OCI-LY3 (cell line): ENCODE results near the gene AQP9.

Experiments
- H2AFZ ChIP-seq: fragments of 200-600, 300-600 bp; shearing (Covaris generic); 2 replicates; pipeline ENCODE4 v1.6.0; 2014; ENCODE audit warnings: antibody characterized with exemption, low read depth, low read length
- H3K27ac ChIP-seq: fragments of 200-600, 300-600 bp; sonication (generic); 2 replicates; pipeline ENCODE4 v1.5.1; 2014; ENCODE audit warnings: mild to moderate bottlenecking, low read length, moderate library complexity, mixed read lengths
- H3K27me3 ChIP-seq: fragments of 200-600, 300-600 bp; sonication (generic); 2 replicates; pipeline ENCODE4 v1.6.1; 2014; ENCODE audit warnings: low read depth, low read length, mixed read lengths
- H3K36me3 ChIP-seq: fragments of 200-600, 300-600 bp; sonication (generic); replicated peaks from 2 replicates; pipeline ENCODE3; 2014; ENCODE audit warnings: low read depth, low read length, mixed read lengths
- H3K4me1 ChIP-seq: fragments of 300-600, 200-600 bp; sonication (generic); 2 replicates; pipeline ENCODE4 v1.6.1; 2014; ENCODE audit warnings: low read length, mixed read lengths
- H3K4me2 ChIP-seq: fragments of 200-600, 300-600 bp; sonication (generic); 2 replicates; pipeline ENCODE4 v1.6.1; 2014; ENCODE audit warnings: low read length, mixed read lengths
- H3K4me3 ChIP-seq: fragments of 300-600, 200-600 bp; sonication (generic); 2 replicates; pipeline ENCODE4 v1.5.1; 2014; ENCODE audit warnings: antibody characterized with exemption, mild to moderate bottlenecking, low read length, moderate library complexity
- H3K79me2 ChIP-seq: fragments of 300-600, 200-600 bp; shearing (Covaris generic); 2 replicates; pipeline ENCODE4 v1.6.1; 2014; ENCODE audit warnings: mild to moderate bottlenecking, low read length, mixed read lengths
- H3K9ac ChIP-seq: fragments of 300-600, 200-600 bp; shearing (Covaris generic); 2 replicates; pipeline ENCODE4 v1.6.0; 2014; ENCODE audit warnings: mild to moderate bottlenecking, low read length, moderate library complexity
- H3K9me3 ChIP-seq: fragments of 200-600, 300-600 bp; shearing (Covaris generic); 2 replicates; pipeline ENCODE4 v1.6.1; 2014; ENCODE audit warnings: low read length, mixed read lengths; ENCODE audit not compliant: insufficient read depth
- H4K20me1 ChIP-seq: fragments of 200-600, 300-600 bp; sonication (generic); 2 replicates; pipeline ENCODE4 v1.6.1; 2016; ENCODE audit warnings: low read length, mixed read lengths; ENCODE audit not compliant: insufficient read depth
- CTCF ChIP-seq: fragments of 200-600, 300-600 bp; sonication (generic); IDR thresholded peaks from 2 replicates; pipeline ENCODE4 v1.5.1; 2014; ENCODE audit warnings: antibody characterized with exemption, low read length, low read depth
- EZH2phosphoT487 ChIP-seq: fragments of 200-600 bp; shearing (Covaris generic); IDR thresholded peaks from 2 replicates; pipeline ENCODE4 v1.6.1; 2018; ENCODE audit warnings: antibody characterized with exemption, mixed run types, low read depth

The AQP9 gene

GRCh38 chr15:58138106-58138505 is at the start of gene AQP9:
Gene AQP9, plus strand, starts transcription at chr15:58138381. Its CDS starts 185 bp downstream, at chr15:58138566.
- no peaks in the 10 kb centered on the region for H3K36me3 ChIP-seq
- peak within 1 kb of the TSS; percentile 11 for H3K9ac ChIP-seq
- no peaks in the 10 kb centered on the region for H4K20me1 ChIP-seq
- H3K4me2 ChIP-seq: peak within 1 kb of the TSS; percentile 83
- peaks cover 32% of the 10 kb centered on the region for H3K4me1 ChIP-seq
- H3K9me3 ChIP-seq: no peaks in the 10 kb centered on the region
- peak within 1 kb of the TSS; percentile 54 for H2AFZ ChIP-seq
- H3K27me3 ChIP-seq: no peaks in the 10 kb centered on the region
- TF ChIP-seq EZH2phosphoT487: no peak
- TF ChIP-seq CTCF: no peak
- H3K79me2 ChIP-seq: no peaks in the 10 kb centered on the region
- H3K4me3 ChIP-seq: peak within 1 kb of the TSS; percentile 61
- H3K27ac ChIP-seq: no peak within 1 kb of the TSS

GRCh38 chr15:58095415-58095814 is 42.8 kb upstream of the AQP9 start:
- no peak for TF ChIP-seq EZH2phosphoT487
- no peak for TF ChIP-seq CTCF

GRCh38 chr15:58096529-58097084 is 41.6 kb upstream of the AQP9 start:
- Histone ChIP-seq H3K27ac (no peak overlapping the region), H3K27me3 (peaks cover 10% of the 10 kb centered on the region), H3K4me2 (no peak overlapping the region), H2AFZ (no peak overlapping the region), H3K4me1 (no peaks in the 10 kb centered on the region), H4K20me1 (no peaks in the 10 kb centered on the region), H3K36me3 (no peaks in the 10 kb centered on the region), H3K9ac (no peak overlapping the region), H3K79me2 (no peaks in the 10 kb centered on the region), H3K4me3 (no peak overlapping the region), H3K9me3 (no peaks in the 10 kb centered on the region)
- no peak for TF ChIP-seq CTCF
- no peak for TF ChIP-seq EZH2phosphoT487

More at GRCh38 chr15:58095415-58095814, 42.8 kb upstream of the AQP9 start:
- Histone ChIP-seq H2AFZ (no peak overlapping the region), H3K27me3 (peaks cover 2% of the 10 kb centered on the region; the same call in 1 of the 2 replicates), H3K4me3 (no peak overlapping the region), H3K9me3 (no peaks in the 10 kb centered on the region), H3K79me2 (no peaks in the 10 kb centered on the region), H3K4me2 (no peak overlapping the region), H3K4me1 (no peaks in the 10 kb centered on the region), H3K9ac (no peak overlapping the region), H4K20me1 (no peaks in the 10 kb centered on the region), H3K27ac (no peak overlapping the region), H3K36me3 (no peaks in the 10 kb centered on the region)

- peaks cover 15% of the 10 kb centered on the region for H3K27me3 ChIP-seq
- H3K27ac ChIP-seq: no peak overlapping the region
- no peak overlapping the region for H3K4me2 ChIP-seq
- no peaks in the 10 kb centered on the region for H3K36me3 ChIP-seq
- H4K20me1 ChIP-seq: no peaks in the 10 kb centered on the region
- H3K79me2 ChIP-seq: no peaks in the 10 kb centered on the region
- H3K4me3 ChIP-seq: no peak overlapping the region
- H3K9me3 ChIP-seq: no peaks in the 10 kb centered on the region
- H3K9ac ChIP-seq: no peak overlapping the region
- H3K4me1 ChIP-seq: no peaks in the 10 kb centered on the region
- no peak for TF ChIP-seq CTCF
- TF ChIP-seq EZH2phosphoT487: no peak
- H2AFZ ChIP-seq: no peak overlapping the region
Measured at GRCh38 chr15:58103482-58103881, 34.7 kb upstream of the AQP9 start.
